Measurements from ENCODE around the gene ANKMY1. TPM values are rescaled to one million over a fixed set of nuclear protein-coding genes. Genes with fewer than 3 reads are reported as not detected.
"Not testable (repeated sequence)": the region's sequence is repeated elsewhere in the genome, so short reads cannot be mapped to it uniquely, and the experiment has no call there.

The ANKMY1 gene
- total RNA-seq, 6 experiments from 2014 or later = 6.6 to 11.0 (median 9.0) TPM

GRCh38 chr2:240522406-240522805 is 35.4 kb downstream of the ANKMY1 start:
- TF ChIP-seq, protein P1, sequence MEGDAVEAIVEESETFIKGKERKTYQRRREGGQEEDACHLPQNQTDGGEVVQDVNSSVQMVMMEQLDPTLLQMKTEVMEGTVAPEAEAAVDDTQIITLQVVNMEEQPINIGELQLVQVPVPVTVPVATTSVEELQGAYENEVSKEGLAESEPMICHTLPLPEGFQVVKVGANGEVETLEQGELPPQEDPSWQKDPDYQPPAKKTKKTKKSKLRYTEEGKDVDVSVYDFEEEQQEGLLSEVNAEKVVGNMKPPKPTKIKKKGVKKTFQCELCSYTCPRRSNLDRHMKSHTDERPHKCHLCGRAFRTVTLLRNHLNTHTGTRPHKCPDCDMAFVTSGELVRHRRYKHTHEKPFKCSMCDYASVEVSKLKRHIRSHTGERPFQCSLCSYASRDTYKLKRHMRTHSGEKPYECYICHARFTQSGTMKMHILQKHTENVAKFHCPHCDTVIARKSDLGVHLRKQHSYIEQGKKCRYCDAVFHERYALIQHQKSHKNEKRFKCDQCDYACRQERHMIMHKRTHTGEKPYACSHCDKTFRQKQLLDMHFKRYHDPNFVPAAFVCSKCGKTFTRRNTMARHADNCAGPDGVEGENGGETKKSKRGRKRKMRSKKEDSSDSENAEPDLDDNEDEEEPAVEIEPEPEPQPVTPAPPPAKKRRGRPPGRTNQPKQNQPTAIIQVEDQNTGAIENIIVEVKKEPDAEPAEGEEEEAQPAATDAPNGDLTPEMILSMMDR (IDR thresholded peaks at IDR 0.05) = no peak
- TF ChIP-seq POLR2A (IDR thresholded peaks at IDR 0.05) = no peak
- WGBS (ENCODE audit: insufficient coverage, low coverage, low lambda C conversion rate, missing lambda C conversion rate) = 94% methylated on average over 10 of the region's 12 CpGs

GRCh38 chr2:240521885-240522284 is 35.9 kb downstream of the ANKMY1 start:
- H3K27me3 ChIP-seq; H3K4me1 ChIP-seq; H3K27ac ChIP-seq; intact Hi-C loops (cut with DNase I); H3K9me3 ChIP-seq; H3K4me3 ChIP-seq; ATAC-seq; H3K36me3 ChIP-seq: not testable (repeated sequence)
- peak in 1 of 3 donors; percentile 12 for DNase-seq
- 90% methylated on average over 3 of the region's 5 CpGs for WGBS (ENCODE audit: insufficient coverage, low coverage, low lambda C conversion rate, missing lambda C conversion rate)

More at GRCh38 chr2:240522406-240522805, 35.4 kb downstream of the ANKMY1 start:
- ATAC-seq (no peak), DNase-seq (peak in 1 of 3 donors; percentile 23)
- Histone ChIP-seq H3K27ac (no peak overlapping the region), H3K9me3 (no peaks in the 10 kb centered on the region), H3K27me3 (no peaks in the 10 kb centered on the region), H3K36me3 (no peaks in the 10 kb centered on the region), H3K4me1 (no peaks in the 10 kb centered on the region), H3K4me3 (no peak overlapping the region)
- intact Hi-C loops (cut with DNase I) = no loop called here

GRCh38 chr2:240520974-240521350 is 36.8 kb downstream of the ANKMY1 start:
- intact Hi-C loops (cut with DNase I) = no loop called here
- 92% methylated on average over 4 of the region's 12 CpGs for WGBS (ENCODE audit: insufficient coverage, low coverage, low lambda C conversion rate, missing lambda C conversion rate)
- Histone ChIP-seq H3K9me3 (no peaks in the 10 kb centered on the region), H3K27ac (no peak overlapping the region), H3K27me3 (no peaks in the 10 kb centered on the region), H3K4me1 (no peaks in the 10 kb centered on the region), H3K4me3 (no peak overlapping the region), H3K36me3 (no peaks in the 10 kb centered on the region)
- ATAC-seq (no peak), DNase-seq (peak in 1 of 3 donors; percentile 29)
- TF ChIP-seq, protein P1 (IDR thresholded peaks at IDR 0.05) = no peak
- no peak for TF ChIP-seq POLR2A (IDR thresholded peaks at IDR 0.05)

DNA sequence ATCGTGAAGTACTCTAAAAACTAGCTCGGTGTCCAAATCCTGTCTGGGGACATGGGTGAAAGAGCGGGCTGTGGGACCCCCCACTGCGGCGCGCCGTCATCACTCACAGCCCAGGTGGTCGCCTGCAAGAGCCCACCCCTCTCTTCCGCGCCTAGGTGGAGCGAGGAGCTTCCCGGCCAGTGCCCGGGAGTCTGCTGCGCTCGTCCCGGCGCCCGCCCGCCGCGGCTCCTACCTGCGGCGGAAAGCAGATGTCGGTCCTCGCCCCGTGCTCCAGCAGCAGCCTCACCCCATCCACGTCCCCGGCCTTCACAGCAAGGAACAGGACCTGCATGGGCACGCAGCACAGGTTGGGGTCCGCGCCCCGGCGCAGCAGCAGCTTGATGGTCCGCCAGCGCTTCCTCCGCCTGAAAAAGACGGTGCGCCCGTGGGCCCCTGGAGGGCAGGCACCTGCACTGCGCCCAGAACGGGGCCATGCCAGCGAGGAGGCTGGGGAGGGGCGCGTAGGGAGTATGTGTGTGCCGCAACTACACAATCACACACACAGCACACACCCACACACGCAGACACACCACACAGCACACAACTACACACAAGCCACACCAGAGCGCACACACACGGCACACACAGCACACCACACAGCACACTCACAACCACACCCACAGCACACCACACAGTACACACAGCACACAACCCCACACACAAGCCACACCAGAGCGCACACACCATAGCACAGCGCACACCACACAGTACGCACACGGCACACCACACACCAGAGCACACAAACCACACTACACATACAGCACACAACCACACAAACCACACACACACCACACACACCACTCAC is 37.4 kb downstream of the ANKMY1 start:
- intact Hi-C loops (cut with DNase I) = no loop called here
- Histone ChIP-seq H3K36me3 (no peaks in the 10 kb centered on the region), H3K4me1 (no peaks in the 10 kb centered on the region), H3K27ac (no peak overlapping the region), H3K27me3 (no peaks in the 10 kb centered on the region), H3K4me3 (no peak overlapping the region), H3K9me3 (no peaks in the 10 kb centered on the region)
- ATAC-seq (no peak), DNase-seq (peak in 1 of 3 donors; percentile 32)
- 72% methylated on average over 8 of the region's 52 CpGs for WGBS (ENCODE audit: insufficient coverage, low coverage, low lambda C conversion rate, missing lambda C conversion rate)
- no peak for TF ChIP-seq POLR2A (IDR thresholded peaks at IDR 0.05)
- TF ChIP-seq, protein P1 (IDR thresholded peaks at IDR 0.05) = no peak

DNA sequence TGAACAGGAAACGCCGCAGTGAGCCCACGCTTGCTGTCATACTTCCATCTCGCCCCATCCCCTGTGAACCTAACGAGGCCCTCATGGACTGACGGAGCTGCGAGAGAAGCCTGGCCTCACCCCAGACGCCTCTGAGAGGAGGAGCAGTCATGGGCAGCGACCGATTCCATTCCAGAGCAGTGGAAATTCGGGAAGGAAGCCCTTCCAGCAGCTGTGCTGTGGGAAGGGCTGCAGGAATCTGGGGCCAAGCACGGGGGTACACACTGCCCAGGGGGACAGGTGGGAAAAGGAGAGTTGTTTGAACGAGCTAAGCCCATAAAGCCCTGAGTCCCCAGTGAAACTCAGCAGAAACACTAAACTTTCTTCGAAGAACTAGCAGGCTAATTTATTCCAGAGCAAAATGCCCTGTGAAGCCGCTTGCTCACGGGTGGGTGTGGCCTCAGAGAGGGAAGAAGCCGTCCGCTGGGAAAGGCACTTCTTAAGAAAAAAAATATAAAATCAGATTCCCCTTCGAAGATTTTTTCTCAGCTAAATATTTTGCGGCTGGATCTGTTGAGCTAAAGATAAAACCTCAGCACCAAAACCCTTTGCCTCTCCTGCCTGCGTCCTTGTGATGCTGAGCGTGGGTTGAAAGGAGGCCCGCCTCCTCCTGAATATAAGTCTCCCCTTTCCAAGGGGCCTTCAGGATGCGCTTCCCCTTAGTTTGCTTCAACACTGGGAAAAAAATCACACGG is 38.2 kb downstream of the ANKMY1 start:
- Histone ChIP-seq H3K27me3 (no peaks in the 10 kb centered on the region), H3K36me3 (no peaks in the 10 kb centered on the region), H3K9me3 (no peaks in the 10 kb centered on the region), H3K4me3 (no peak overlapping the region), H3K4me1 (no peaks in the 10 kb centered on the region), H3K27ac (no peak overlapping the region)
- peak in 1 of 3 donors; percentile 28 for DNase-seq
- TF ChIP-seq POLR2A (IDR thresholded peaks at IDR 0.05) = no peak
- intact Hi-C loops (cut with DNase I) = no loop called here
- 77% methylated on average over 23 of the region's 25 CpGs for WGBS (ENCODE audit: insufficient coverage, low coverage, low lambda C conversion rate, missing lambda C conversion rate)
- no peak for ATAC-seq
